ENCODE data around the gene SRSF2.
"Not testable (repeated sequence)": the region's sequence is repeated elsewhere in the genome, so short reads cannot be mapped to it uniquely, and the experiment has no call there.

Gene SRSF2

DNA sequence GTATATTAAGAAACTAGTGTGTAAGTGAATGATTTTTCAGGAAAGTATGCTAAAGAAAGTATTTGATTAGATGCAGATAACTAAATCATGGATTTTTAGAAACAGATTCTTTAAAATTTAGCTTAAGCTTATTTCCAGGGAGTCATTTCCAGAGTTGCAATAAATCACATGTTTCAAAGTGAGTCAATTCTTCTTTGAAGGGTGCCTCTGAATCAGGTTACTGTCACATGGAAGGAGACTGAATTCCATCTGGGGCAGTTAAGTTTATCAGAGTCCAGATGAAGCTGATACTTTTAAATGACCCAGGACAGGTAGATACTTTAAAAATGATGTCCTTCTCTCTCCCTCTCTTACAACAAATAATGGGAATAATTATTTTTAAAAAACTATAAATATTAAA, 5.8 kb upstream of the SRSF2 start:
- H3K4me3 ChIP-seq (ENCODE audit: low read length, poor library complexity, severe bottlenecking) = no peak overlapping the region
- no peaks in the 10 kb centered on the region for H3K9me3 ChIP-seq (ENCODE audit: insufficient read depth, low read depth, low read length)
- TF ChIP-seq EZH2phosphoT487 (IDR thresholded peaks at IDR 0.05; ENCODE audit: borderline replicate concordance) (no peak), CTCF (conservative IDR thresholded peaks at IDR 0.05; ENCODE audit: low read length) (no peak)
- peaks cover 10% of the 10 kb centered on the region for H4K20me1 ChIP-seq (ENCODE audit: insufficient read depth, low read length, poor library complexity, severe bottlenecking)
- H3K27me3 ChIP-seq (ENCODE audit: insufficient read depth, low read length, poor library complexity, severe bottlenecking) = no peaks in the 10 kb centered on the region
- H3K4me2 ChIP-seq (ENCODE audit: low read depth, low read length, poor library complexity, severe bottlenecking) = no peak overlapping the region
- peaks cover 33% of the 10 kb centered on the region for H3K79me2 ChIP-seq (ENCODE audit: insufficient read depth, low read length)
- peaks cover 30% of the 10 kb centered on the region for H3K4me1 ChIP-seq (ENCODE audit: insufficient read depth, low read length, poor library complexity, severe bottlenecking)
- H3K9ac ChIP-seq (ENCODE audit: low read depth, low read length, poor library complexity, severe bottlenecking) = no peak overlapping the region
- peaks cover 26% of the 10 kb centered on the region; the same call in 1 of the 2 replicates for H3K36me3 ChIP-seq (ENCODE audit: insufficient read depth, low read length)
- no peaks in the 10 kb centered on the region for H3F3A ChIP-seq (ENCODE audit: low read depth)
- no peak overlapping the region for H2AFZ ChIP-seq (ENCODE audit: low read length)
- H3K9me2 ChIP-seq (replicated peaks; ENCODE audit: low read depth, low read length) = no peaks in the 10 kb centered on the region

GRCh38 chr17:76740329-76741118, 3.4 kb upstream of the SRSF2 start:
- peaks cover 33% of the 10 kb centered on the region for H3K4me1 ChIP-seq (ENCODE audit: insufficient read depth, low read length, poor library complexity, severe bottlenecking)
- peak overlapping the region; percentile 35 for H3K4me2 ChIP-seq (ENCODE audit: low read depth, low read length, poor library complexity, severe bottlenecking)
- peaks cover 28% of the 10 kb centered on the region for H3K36me3 ChIP-seq (ENCODE audit: insufficient read depth, low read length)
- H3K9me3 ChIP-seq (ENCODE audit: insufficient read depth, low read depth, low read length) = no peaks in the 10 kb centered on the region
- no peaks in the 10 kb centered on the region for H3F3A ChIP-seq (ENCODE audit: low read depth)
- TF ChIP-seq CTCF (conservative IDR thresholded peaks at IDR 0.05; ENCODE audit: low read length) (no peak), EZH2phosphoT487 (IDR thresholded peaks at IDR 0.05; ENCODE audit: borderline replicate concordance) (no peak)
- peaks cover 16% of the 10 kb centered on the region for H3K27me3 ChIP-seq (ENCODE audit: insufficient read depth, low read length, poor library complexity, severe bottlenecking)
- H3K4me3 ChIP-seq (ENCODE audit: low read length, poor library complexity, severe bottlenecking) = peak overlapping the region; percentile 7
- H3K9ac ChIP-seq (ENCODE audit: low read depth, low read length, poor library complexity, severe bottlenecking) = no peak overlapping the region
- peaks cover 22% of the 10 kb centered on the region for H4K20me1 ChIP-seq (ENCODE audit: insufficient read depth, low read length, poor library complexity, severe bottlenecking)
- H3K79me2 ChIP-seq (ENCODE audit: insufficient read depth, low read length) = peaks cover 49% of the 10 kb centered on the region
- no peaks in the 10 kb centered on the region for H3K9me2 ChIP-seq (replicated peaks; ENCODE audit: low read depth, low read length)
- no peak overlapping the region for H2AFZ ChIP-seq (ENCODE audit: low read length)

DNA sequence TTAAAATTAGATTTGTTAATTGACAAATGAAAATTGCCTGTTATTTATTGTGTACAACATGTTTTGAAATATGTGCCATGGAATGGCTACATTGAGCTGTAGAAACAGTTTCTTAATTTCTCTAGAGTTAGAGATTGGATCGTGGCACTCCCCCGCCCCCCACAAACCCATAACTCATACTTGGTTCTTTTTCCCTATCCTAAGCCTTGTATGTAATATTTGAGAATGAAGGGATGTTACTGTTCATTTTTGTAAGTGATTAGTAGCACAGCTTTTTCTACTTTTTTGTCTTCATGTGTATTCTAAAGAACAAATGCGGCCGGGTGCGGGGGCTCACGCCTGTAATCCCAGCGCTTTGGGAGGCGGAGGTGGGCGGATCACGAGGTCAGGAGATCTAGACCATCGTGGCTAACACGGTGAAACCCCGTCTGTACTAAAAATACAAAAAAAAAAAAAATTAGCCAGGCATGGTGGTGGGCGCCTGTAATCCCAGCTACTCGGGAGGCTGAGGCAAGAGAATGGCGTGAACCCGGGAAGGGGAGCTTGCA, 2.5 kb upstream of the SRSF2 start:
- peaks cover 19% of the 10 kb centered on the region for H3K27me3 ChIP-seq (ENCODE audit: insufficient read depth, low read length, poor library complexity, severe bottlenecking)
- peak overlapping the region; percentile 91 for H3K9ac ChIP-seq (ENCODE audit: low read depth, low read length, poor library complexity, severe bottlenecking)
- H3K36me3 ChIP-seq (ENCODE audit: insufficient read depth, low read length) = peaks cover 29% of the 10 kb centered on the region
- H3K9me2 ChIP-seq (replicated peaks; ENCODE audit: low read depth, low read length); H2AFZ ChIP-seq (ENCODE audit: low read length); H3F3A ChIP-seq (ENCODE audit: low read depth); H3K9me3 ChIP-seq (ENCODE audit: insufficient read depth, low read depth, low read length): not testable (repeated sequence)
- H3K4me1 ChIP-seq (ENCODE audit: insufficient read depth, low read length, poor library complexity, severe bottlenecking) = peaks cover 41% of the 10 kb centered on the region
- peaks cover 31% of the 10 kb centered on the region for H4K20me1 ChIP-seq (ENCODE audit: insufficient read depth, low read length, poor library complexity, severe bottlenecking)
- H3K4me2 ChIP-seq (ENCODE audit: low read depth, low read length, poor library complexity, severe bottlenecking) = peak overlapping the region; percentile 91
- peak overlapping the region; percentile 98 for H3K4me3 ChIP-seq (ENCODE audit: low read length, poor library complexity, severe bottlenecking)
- H3K79me2 ChIP-seq (ENCODE audit: insufficient read depth, low read length) = peaks cover 58% of the 10 kb centered on the region
